HepG2 (cell line): ENCODE results near the gene STK32C. TPM values are rescaled to one million over a fixed set of nuclear protein-coding genes. Genes with fewer than 3 reads are reported as not detected.

Experiments
- CAMTA2 ChIP-seq: sonication (generic); formaldehyde crosslinking; IDR thresholded peaks from 2 replicates; pipeline ENCODE4 v1.4.0; 2020; ENCODE audit warnings: mild to moderate bottlenecking, missing genetic modification reagents, borderline replicate concordance
- CEBPG ChIP-seq: IDR thresholded peaks from 2 replicates; pipeline ENCODE4 v1.6.1; 2016
- FLYWCH1 ChIP-seq: sonication (generic); formaldehyde crosslinking; IDR thresholded peaks from 2 replicates; pipeline ENCODE4 v1.8.1; 2023; ENCODE audit warnings: mild to moderate bottlenecking, missing genetic modification reagents
- HNF4A ChIP-seq: sonication (generic); formaldehyde crosslinking; IDR thresholded peaks from 2 replicates; pipeline ENCODE4 v1.4.0; 2020; ENCODE audit warnings: missing genetic modification reagents
- IKZF5 ChIP-seq: IDR thresholded peaks from 2 replicates; pipeline ENCODE4 v1.6.1; 2018; ENCODE audit warnings: missing genetic modification reagents, mild to moderate bottlenecking, missing compliant biosample characterization
- IRX3 ChIP-seq: sonication (generic); formaldehyde crosslinking; IDR thresholded peaks from 2 replicates; pipeline ENCODE4 v1.8.1; 2023; ENCODE audit warnings: mild to moderate bottlenecking, low read depth, missing genetic modification reagents, borderline replicate concordance
- JUND ChIP-seq: sonication (generic); formaldehyde crosslinking; IDR thresholded peaks from 2 replicates; pipeline ENCODE4 v1.8.0; 2022; ENCODE audit warnings: mild to moderate bottlenecking, missing genetic modification reagents
- MYPOP ChIP-seq: sonication (generic); formaldehyde crosslinking; IDR thresholded peaks from 2 replicates; pipeline ENCODE4 v1.8.1; 2023; ENCODE audit warnings: mild to moderate bottlenecking, moderate library complexity, missing genetic modification reagents
- PAF1 ChIP-seq: IDR thresholded peaks from 2 replicates; pipeline ENCODE4 v1.6.1; 2016; ENCODE audit warnings: missing genetic modification reagents, missing compliant biosample characterization
- PPARG ChIP-seq: conservative IDR thresholded peaks from 2 replicates; pipeline ENCODE4 v1.6.1; 2016; ENCODE audit warnings: missing biosample characterization, missing genetic modification reagents
- SIN3A ChIP-seq: IDR thresholded peaks from 2 replicates; pipeline ENCODE4 v1.6.1; 2011; ENCODE audit warnings: low read depth, mild to moderate bottlenecking, control low read depth, low read length, borderline replicate concordance
- SP5 ChIP-seq: IDR thresholded peaks from 2 replicates; pipeline ENCODE4 v1.6.1; 2016; ENCODE audit warnings: low read depth, borderline replicate concordance
- TMF1 ChIP-seq: sonication (generic); formaldehyde crosslinking; IDR thresholded peaks from 2 replicates; pipeline ENCODE4 v1.8.1; 2022; ENCODE audit warnings: low read depth, missing genetic modification reagents
- ZFYVE20 ChIP-seq: sonication (generic); formaldehyde crosslinking; IDR thresholded peaks from 2 replicates; pipeline ENCODE4 v1.8.0; 2023; ENCODE audit warnings: low read depth, mild to moderate bottlenecking, moderate library complexity, missing genetic modification reagents, borderline replicate concordance
- ZMYM2 ChIP-seq: sonication (generic); formaldehyde crosslinking; IDR thresholded peaks from 2 replicates; pipeline ENCODE4 v1.8.0; 2022; ENCODE audit warnings: mild to moderate bottlenecking, missing genetic modification reagents
- ZNF143 ChIP-seq: sonication (generic); formaldehyde crosslinking; IDR thresholded peaks from 2 replicates; pipeline ENCODE4 v1.4.0; 2020; ENCODE audit warnings: missing genetic modification reagents
- ZNF251 ChIP-seq: sonication (generic); formaldehyde crosslinking; IDR thresholded peaks from 2 replicates; pipeline ENCODE4 v1.9.0; 2021; ENCODE audit warnings: mild to moderate bottlenecking, missing genetic modification reagents
- ZNF331 ChIP-seq: sonication (generic); formaldehyde crosslinking; IDR thresholded peaks from 2 replicates; pipeline ENCODE4 v1.4.0; 2020; ENCODE audit warnings: missing genetic modification reagents
- ZNF382 ChIP-seq: sonication (generic); formaldehyde crosslinking; IDR thresholded peaks from 2 replicates; pipeline ENCODE4 v1.5.0; 2020; ENCODE audit warnings: missing genetic modification reagents, mild to moderate bottlenecking, borderline replicate concordance
- ZNF468 ChIP-seq: sonication (generic); formaldehyde crosslinking; IDR thresholded peaks from 2 replicates; pipeline ENCODE4 v1.8.0; 2022; ENCODE audit warnings: mild to moderate bottlenecking, moderate library complexity, missing genetic modification reagents
- ZNF496 ChIP-seq: sonication (generic); formaldehyde crosslinking; IDR thresholded peaks from 2 replicates; pipeline ENCODE4 v1.8.1; 2023; ENCODE audit warnings: mild to moderate bottlenecking, moderate library complexity, missing genetic modification reagents; ENCODE audit not compliant: insufficient replicate concordance
- ZNF788 ChIP-seq: sonication (generic); formaldehyde crosslinking; IDR thresholded peaks from 2 replicates; pipeline ENCODE4 v1.5.0; 2020; ENCODE audit warnings: mild to moderate bottlenecking, missing genetic modification reagents, borderline replicate concordance
- ZNF839 ChIP-seq: sonication (generic); formaldehyde crosslinking; IDR thresholded peaks from 2 replicates; pipeline ENCODE4 v1.4.0; 2020; ENCODE audit warnings: missing genetic modification reagents, mild to moderate bottlenecking, borderline replicate concordance
- ZXDC ChIP-seq: sonication (generic); formaldehyde crosslinking; IDR thresholded peaks from 2 replicates; pipeline ENCODE4 v1.5.0; 2020; ENCODE audit warnings: mild to moderate bottlenecking, missing genetic modification reagents
- polyA plus RNA-seq, 8 experiments: library from polyadenylated mRNA; depleted of rRNA in 3 of 8; stranded (reverse) in 7 of 8; unstranded in 1 of 8; fragments of >200 nt; fragmentation: Illumina TruSeq in 4 of 8; extraction: Trizol in 4 of 8; gene quantifications; 2 replicates each; pipeline versions ENCODE4 v1.2.1 to v1.2.3, GENCODE V29; 2011 to 2016; ENCODE audit warnings: low read depth in 4 of 8, missing spikeins in 1 of 8, mixed read lengths in 1 of 8; ENCODE audit not compliant: insufficient read depth in 1 of 8
- total RNA-seq, 5 experiments: library from RNA; depleted of rRNA; stranded (reverse); fragments of >200 nt; fragmentation: Illumina TruSeq; extraction: Trizol; gene quantifications; 2 replicates each; pipeline ENCODE4 v1.2.3, GENCODE V29; 2016; ENCODE audit warnings: low read depth in 1 of 5

The STK32C gene
- total and polyA plus RNA-seq, 2 of the 13 experiments (the other 11 are each of a cell fraction or from before 2014, with no cell fraction given) = 10.9 to 19.4 TPM

GRCh38 chr10:132283604-132284382 is 24.0 kb downstream of the STK32C start (continued):
- TF ChIP-seq SP5 (CRISPR knock-in tag) (0 out of 2 replicates have a peak, but pooled peaks have one; percentile 42), PPARG (CRISPR knock-in tag) (no peak), ZNF382 (no peak), ZNF251 (no peak), HNF4A (peak; percentile 65), ZNF496 (no peak), FLYWCH1 (CRISPR knock-in tag) (no peak), CAMTA2 (CRISPR knock-in tag) (no peak), ZNF788 (CRISPR knock-in tag) (0 out of 2 replicates have a peak, but pooled peaks have one; percentile 6), IKZF5 (no peak), ZXDC (CRISPR knock-in tag) (no peak), PAF1 (CRISPR knock-in tag) (no peak), ZNF468 (no peak), ZFYVE20 (no peak), ZNF331 (CRISPR knock-in tag) (no peak), ZNF839 (no peak), ZMYM2 (CRISPR knock-in tag) (no peak), ZNF143 (CRISPR knock-in tag) (no peak), IRX3 (CRISPR knock-in tag) (no peak), CEBPG (no peak), MYPOP (no peak), JUND (CRISPR knock-in tag) (no peak), SIN3A (no peak), TMF1 (CRISPR knock-in tag) (no peak)
